NCI-H524 treated with DMSO at 0.1 percent for 48 hours (cell line): ENCODE results near the gene ATP1A1.

Experiments
- DNase-seq: peaks from one replicate; lab custom pipeline; 2025; lab: John Stamatoyannopoulos, UW

ATP1A1 gene

DNA sequence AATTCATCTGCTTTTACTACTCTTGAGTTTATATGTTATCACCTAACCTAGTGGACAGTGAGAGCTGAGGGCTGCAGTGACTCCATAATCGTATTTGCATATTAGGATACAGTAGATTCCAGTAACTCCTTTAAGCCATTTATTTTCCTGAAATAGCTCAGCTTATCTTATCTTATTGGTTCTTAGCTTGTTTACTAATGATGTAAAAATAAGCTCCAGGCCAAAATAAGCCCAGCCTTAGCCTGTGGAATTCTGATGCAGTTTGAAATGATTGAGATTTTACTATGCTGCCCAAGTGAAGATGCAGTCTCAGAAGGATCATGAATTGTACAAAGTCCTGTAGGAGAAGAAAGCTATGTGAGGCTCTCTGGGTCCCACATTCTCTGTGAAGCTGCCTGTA, 18.1 kb downstream of the ATP1A1 start:
- no peak for DNase-seq

DNA sequence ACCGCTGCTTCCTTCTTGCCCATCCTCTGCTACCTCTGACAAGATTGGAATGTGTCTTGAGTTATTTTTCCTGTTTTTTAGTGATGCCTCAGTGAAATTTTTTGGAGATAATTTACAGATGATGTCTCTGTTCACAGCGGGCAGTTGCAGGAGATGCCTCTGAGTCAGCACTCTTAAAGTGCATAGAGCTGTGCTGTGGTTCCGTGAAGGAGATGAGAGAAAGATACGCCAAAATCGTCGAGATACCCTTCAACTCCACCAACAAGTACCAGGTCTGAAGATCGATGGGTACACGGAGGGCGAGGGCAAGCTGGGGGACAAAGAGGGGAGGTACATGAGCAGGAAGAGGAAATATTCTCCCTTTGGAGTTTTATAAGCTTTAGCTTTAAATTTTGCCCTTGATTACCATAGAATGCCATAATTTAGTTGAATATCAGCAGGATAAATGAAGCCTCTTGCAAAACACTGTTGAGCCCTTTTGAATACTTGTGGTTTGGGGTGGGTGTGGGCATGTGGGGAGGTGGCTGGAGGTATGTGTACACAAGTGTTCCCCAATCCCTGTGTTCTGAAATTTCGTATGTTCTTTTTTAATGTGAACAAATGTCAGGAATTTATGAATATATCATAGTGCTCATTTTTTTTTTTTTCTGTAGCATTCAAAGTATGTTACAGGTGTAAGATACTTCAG, 19.8 kb downstream of the ATP1A1 start:
- no peak for DNase-seq

GRCh38 chr1:116393792-116394191, 20.7 kb downstream of the ATP1A1 start:
- no peak for DNase-seq

GRCh38 chr1:116394270-116394669, 21.2 kb downstream of the ATP1A1 start:
- no peak for DNase-seq

GRCh38 chr1:116396769-116397168, 23.7 kb downstream of the ATP1A1 start:
- no peak for DNase-seq

GRCh38 chr1:116397728-116398127, 24.7 kb downstream of the ATP1A1 start:
- no peak for DNase-seq

DNA sequence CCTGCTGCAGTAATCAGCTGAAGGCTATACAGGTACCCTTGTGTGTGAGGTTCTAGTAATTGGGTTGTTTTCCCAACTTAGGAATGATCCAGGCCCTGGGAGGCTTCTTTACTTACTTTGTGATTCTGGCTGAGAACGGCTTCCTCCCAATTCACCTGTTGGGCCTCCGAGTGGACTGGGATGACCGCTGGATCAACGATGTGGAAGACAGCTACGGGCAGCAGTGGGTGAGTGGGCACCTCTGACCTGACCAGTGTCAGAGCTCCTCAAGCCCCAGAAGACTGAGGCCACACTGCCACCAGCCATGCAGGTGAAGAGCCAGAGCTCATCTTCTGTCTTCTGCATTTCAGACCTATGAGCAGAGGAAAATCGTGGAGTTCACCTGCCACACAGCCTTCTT, 27.7 kb downstream of the ATP1A1 start:
- no peak for DNase-seq

- no peak for DNase-seq
Observed at GRCh38 chr1:116401646-116402176, 28.7 kb downstream of the ATP1A1 start.

- DNase-seq, result no peak
Observed at GRCh38 chr1:116402333-116402732, 29.3 kb downstream of the ATP1A1 start.

DNA sequence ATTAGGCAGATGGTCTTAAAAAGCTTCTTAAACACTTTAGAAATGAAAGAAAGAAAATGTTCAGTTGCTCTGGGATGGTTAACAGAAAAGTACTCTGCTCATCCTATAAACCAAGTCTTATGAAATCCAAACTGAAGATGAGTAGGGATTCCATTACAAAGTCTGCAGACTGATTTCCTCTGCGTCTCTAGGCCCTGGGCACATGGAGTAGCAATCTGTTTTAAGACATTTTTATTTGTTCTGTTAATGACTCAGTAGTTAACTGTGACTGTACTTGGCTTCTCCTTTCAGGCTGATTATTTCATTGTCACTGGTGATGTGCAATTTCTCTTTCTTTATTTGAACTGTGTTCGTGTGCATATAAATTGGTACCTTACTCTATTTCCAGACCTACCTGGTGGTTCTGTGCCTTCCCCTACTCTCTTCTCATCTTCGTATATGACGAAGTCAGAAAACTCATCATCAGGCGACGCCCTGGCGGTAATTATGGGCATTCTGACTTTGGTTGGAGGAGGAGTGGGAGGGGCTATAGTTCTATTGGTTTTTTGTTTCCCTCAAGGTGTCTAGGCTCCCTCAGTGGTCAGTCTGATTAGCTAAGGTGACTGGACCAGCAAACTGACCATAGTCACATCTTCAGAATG, 30.6 kb downstream of the ATP1A1 start:
- DNase-seq, result no peak

- no peak for DNase-seq
Observed at GRCh38 chr1:116404699-116405098, 31.7 kb downstream of the ATP1A1 start.

- no peak for DNase-seq
Observed at GRCh38 chr1:116405241-116406135, 32.4 kb downstream of the ATP1A1 start.

- no peak for DNase-seq
Observed at GRCh38 chr1:116407033-116407432, 34.0 kb downstream of the ATP1A1 start.

DNA sequence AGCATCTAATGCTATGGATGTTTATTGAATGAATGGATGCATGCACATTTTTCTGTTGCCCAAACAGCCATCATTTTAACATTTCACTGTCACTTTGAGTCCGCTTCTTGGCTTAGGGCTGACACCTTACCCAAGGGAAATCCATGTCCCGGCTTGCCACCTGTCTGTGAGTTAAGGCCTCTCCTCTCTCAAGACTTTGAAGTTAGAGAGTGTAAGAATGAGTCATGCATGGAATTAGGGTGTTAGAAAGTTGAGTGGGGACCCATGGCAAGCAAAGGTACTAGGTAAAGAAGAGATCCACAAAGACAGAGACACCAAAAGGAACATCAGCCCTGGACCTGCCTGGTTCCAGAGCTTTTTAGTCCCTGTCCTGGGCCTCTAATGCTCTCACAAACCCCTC, 35.1 kb downstream of the ATP1A1 start:
- no peak for DNase-seq

GRCh38 chr1:116408803-116409720, 36.0 kb downstream of the ATP1A1 start:
- no peak for DNase-seq

DNA sequence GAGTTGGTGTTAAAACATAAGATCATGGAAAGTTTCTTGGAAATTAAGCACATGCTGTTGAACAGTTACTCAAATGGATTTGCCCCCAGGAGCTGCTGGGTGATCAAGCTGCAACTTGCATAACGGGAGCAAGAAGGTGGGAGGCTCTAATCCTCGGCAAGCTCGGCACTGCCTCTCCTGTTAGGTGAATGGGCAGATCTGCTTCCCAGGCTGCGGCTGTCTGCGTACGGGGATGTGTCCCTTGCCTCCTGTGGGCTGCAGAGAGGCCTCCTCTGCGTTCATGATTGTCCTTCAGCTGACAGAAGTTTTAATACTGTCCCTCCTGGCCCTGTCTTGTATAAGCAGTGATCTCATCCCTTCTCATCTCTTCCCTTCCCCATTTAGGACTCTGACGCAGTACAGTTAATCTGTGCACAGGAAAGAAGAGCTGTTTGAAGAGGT, 36.7 kb downstream of the ATP1A1 start:
- no peak for DNase-seq

GRCh38 chr1:116411784-116412479, 38.9 kb downstream of the ATP1A1 start:
- DNase-seq, result no peak

DNA sequence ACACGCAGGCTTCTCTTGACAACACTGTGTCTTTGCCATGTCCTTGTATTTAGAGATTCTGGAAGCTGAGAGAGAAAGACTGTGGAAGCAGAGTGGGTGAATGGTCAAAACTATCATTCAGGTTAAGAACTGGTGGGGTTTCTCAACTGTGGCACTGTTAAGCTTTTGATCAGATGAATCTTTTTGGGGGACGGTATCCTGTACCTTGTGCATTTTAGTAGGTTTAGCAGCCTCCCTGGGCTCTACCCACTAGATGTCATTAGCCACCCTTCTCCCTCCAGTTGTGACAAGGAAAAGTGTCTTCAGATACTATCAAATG, 39.4 kb downstream of the ATP1A1 start:
- no peak for DNase-seq

DNA sequence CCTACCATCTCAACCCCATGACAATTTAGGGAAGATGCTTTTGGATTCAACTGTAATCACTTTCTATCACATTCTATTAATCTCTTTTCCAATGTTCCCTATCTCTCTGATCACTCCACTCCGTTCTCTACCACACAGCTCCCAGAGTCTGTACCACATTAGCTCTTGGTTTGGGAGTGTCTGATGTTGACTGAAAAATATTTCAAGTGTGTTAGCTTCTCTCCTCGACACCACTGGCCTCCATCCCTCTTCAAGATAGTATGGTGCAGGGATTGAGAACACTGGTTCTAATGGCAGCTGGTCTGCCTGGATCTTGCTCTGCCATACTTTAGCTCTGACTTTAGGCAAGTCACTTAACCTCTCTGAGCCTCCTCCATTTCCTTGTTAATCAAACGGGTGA, 39.9 kb downstream of the ATP1A1 start:
- DNase-seq, result no peak

- no peak for DNase-seq
Observed at GRCh38 chr1:116413414-116413813, 40.4 kb downstream of the ATP1A1 start.

DNA sequence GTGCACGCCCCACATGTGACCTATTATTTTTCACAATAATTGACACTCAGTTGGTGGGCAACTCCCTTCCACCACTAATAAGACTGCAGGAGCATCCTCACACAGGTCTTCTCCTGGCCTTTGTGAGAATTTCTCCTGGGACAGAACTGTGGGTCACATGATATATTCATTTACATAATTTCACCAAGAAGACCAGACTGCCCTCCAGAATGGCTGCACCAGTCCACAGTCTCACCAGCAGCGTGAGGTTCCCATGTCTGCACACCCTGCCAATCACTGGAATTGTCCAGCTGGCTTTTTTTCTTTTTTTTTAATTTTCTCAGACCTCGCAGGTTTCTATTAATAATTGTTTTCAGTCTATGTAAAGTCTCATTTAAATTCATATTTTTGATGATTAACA, 41.3 kb downstream of the ATP1A1 start:
- no peak for DNase-seq
